Daoy (cell line): ENCODE data around the gene LRRC26. TPM values are rescaled to one million over a fixed set of nuclear protein-coding genes. Genes with fewer than 3 reads are reported as not detected.

ENCODE experiments used
- DNase-seq: peaks from one replicate; pipeline ENCODE4 v3.0.0-alpha.2; 2015; ENCODE audit warnings: low read depth
- total RNA-seq: library from RNA; depleted of rRNA; stranded (reverse); fragments of >200 nt; shearing (Covaris generic); gene quantifications from 2 replicates; pipeline ENCODE4 v1.2.3, GENCODE V29; 2014

LRRC26 gene
- total RNA-seq, 1 experiment from 2014 or later = not detected

- no peak for DNase-seq
These were observed 15.2 kb upstream of the LRRC26 start for GRCh38 chr9:137184881-137185660.

- DNase-seq = no peak
These were observed 14.2 kb upstream of the LRRC26 start for GRCh38 chr9:137183980-137184595.

GRCh38 chr9:137182836-137183235 lies 13.0 kb upstream of the LRRC26 start:
- no peak for DNase-seq

- DNase-seq = no peak
These were observed 11.8 kb upstream of the LRRC26 start for GRCh38 chr9:137181680-137182079.

GRCh38 chr9:137180491-137180890 lies 10.6 kb upstream of the LRRC26 start:
- no peak for DNase-seq

GRCh38 chr9:137179761-137180160 lies 9.9 kb upstream of the LRRC26 start:
- no peak for DNase-seq

- DNase-seq = no peak
These were observed 9.2 kb upstream of the LRRC26 start for GRCh38 chr9:137178939-137179630.

GRCh38 chr9:137178201-137178938 lies 8.5 kb upstream of the LRRC26 start:
- DNase-seq = peak; percentile 69

GRCh38 chr9:137176302-137177182 lies 6.7 kb upstream of the LRRC26 start:
- peak; percentile 66 for DNase-seq

GRCh38 chr9:137175345-137175961 lies 5.6 kb upstream of the LRRC26 start:
- DNase-seq = no peak

- peak; percentile 41 for DNase-seq
These were observed 5.0 kb upstream of the LRRC26 start for GRCh38 chr9:137174722-137175293.

- DNase-seq = no peak
These were observed 4.2 kb upstream of the LRRC26 start for GRCh38 chr9:137173796-137174664.

GRCh38 chr9:137172901-137173795 lies 3.3 kb upstream of the LRRC26 start:
- DNase-seq = no peak

- no peak for DNase-seq
These were observed 1.5 kb upstream of the LRRC26 start for GRCh38 chr9:137171149-137171900.

GRCh38 chr9:137170486-137171148 lies 766 bp upstream of the LRRC26 start:
- DNase-seq = no peak

GRCh38 chr9:137168904-137169856 lies 671 bp downstream of the LRRC26 start:
- DNase-seq = peak; percentile 83
